HFF-Myc (cell line): ENCODE data around the gene SCARB2.

Experiments used
- DNase-seq: peaks from one replicate; pipeline ENCODE4 v3.0.0-alpha.2; 2011; ENCODE audit warnings: low read depth; ENCODE audit errors: extremely low read depth
- H3K4me3 ChIP-seq: replicated peaks from 2 replicates; pipeline ENCODE4 v1.5.1; 2011; ENCODE audit warnings: low read depth, mild to moderate bottlenecking, control low read depth, low read length
- TF ChIP-seq, protein P1 (sequence below): IDR thresholded peaks from 2 replicates; pipeline ENCODE4 v1.5.1; 2012; ENCODE audit warnings: mild to moderate bottlenecking, low read depth, low read length, control low read depth; ENCODE audit errors: missing control alignments

Gene SCARB2

DNA sequence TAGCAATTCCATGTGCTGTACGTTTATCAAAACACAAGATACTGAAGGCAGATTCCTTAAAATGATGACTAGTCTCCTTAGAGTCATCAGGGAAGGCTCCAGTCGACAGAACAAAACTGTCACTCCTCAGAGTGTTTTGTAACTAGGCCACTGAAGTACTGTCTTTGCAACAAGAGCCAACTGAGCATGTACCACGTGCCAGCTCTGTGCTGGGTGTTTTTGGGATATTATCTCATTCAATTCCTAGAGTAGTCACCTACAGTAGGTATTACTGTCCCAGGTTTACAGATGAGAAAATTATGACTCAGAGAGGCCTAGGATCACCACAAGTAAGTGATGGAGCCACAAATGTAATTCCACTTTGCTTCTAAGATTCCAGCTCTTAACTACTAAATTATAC lies 47.1 kb downstream of the SCARB2 start:
- DNase-seq = no peak
- H3K4me3 ChIP-seq = no peak overlapping the region
- TF ChIP-seq, protein P1, sequence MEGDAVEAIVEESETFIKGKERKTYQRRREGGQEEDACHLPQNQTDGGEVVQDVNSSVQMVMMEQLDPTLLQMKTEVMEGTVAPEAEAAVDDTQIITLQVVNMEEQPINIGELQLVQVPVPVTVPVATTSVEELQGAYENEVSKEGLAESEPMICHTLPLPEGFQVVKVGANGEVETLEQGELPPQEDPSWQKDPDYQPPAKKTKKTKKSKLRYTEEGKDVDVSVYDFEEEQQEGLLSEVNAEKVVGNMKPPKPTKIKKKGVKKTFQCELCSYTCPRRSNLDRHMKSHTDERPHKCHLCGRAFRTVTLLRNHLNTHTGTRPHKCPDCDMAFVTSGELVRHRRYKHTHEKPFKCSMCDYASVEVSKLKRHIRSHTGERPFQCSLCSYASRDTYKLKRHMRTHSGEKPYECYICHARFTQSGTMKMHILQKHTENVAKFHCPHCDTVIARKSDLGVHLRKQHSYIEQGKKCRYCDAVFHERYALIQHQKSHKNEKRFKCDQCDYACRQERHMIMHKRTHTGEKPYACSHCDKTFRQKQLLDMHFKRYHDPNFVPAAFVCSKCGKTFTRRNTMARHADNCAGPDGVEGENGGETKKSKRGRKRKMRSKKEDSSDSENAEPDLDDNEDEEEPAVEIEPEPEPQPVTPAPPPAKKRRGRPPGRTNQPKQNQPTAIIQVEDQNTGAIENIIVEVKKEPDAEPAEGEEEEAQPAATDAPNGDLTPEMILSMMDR = no peak

DNA sequence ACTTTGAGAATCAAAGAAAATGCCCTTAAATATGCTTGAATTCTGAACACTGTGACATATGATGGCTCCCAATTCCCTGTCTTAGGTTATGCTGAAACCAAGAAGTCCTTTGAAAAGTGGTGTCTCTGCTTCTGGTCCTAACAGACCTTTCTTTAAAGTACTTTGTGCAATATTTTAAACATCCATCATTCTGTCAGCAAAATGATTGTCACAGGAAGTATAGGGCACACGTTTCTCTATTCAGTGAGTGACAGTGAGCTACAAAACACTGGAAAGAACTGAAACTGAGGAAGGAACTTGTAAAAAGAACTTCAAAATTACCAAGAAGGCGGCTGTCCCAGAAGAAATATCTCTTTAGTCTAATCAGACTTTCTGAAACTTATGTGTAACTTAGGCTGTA lies 53.3 kb downstream of the SCARB2 start:
- DNase-seq = no peak
- H3K4me3 ChIP-seq = no peak overlapping the region
- TF ChIP-seq, protein P1 = no peak

DNA sequence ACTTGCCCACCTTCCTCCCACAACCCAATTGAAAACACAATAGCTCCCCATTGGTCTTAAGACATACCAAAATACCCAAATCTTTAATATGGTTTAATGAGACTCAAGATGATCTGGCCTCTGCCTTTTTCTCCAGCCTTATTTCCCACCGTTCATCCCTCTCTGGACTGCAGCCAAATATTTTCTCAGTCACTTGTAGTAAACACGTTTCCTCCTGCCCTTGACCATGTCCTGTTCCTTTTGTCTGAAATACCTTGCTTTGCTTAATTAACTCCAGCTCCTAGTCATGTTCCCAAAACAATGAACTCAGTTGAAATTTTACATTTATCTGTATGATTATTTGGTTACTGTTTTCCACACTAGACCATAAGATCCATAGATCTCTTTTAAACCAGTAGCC lies 57.0 kb downstream of the SCARB2 start:
- TF ChIP-seq, protein P1 = no peak
- no peak for DNase-seq
- H3K4me3 ChIP-seq = no peak overlapping the region

DNA sequence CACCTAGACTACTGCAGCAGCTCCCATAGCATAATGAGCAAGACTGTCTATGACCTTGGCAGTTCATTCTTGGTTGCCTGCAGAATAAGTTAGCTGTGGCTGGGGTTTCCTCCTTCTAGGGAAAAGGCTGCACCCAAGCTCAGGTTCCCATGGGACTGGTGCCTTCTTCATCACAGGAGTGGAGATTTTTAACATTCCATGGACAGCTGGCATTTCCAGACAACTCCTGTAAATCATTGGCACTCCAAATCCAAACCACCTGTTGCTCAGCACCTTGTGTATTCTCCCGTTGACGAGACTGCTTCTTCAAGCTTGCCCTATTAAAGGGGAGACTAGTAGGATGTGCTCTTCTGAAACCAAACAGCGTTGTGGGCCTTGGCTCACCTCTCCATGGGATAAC lies 57.6 kb downstream of the SCARB2 start:
- no peak for DNase-seq
- H3K4me3 ChIP-seq = no peak overlapping the region
- TF ChIP-seq, protein P1 = no peak

DNA sequence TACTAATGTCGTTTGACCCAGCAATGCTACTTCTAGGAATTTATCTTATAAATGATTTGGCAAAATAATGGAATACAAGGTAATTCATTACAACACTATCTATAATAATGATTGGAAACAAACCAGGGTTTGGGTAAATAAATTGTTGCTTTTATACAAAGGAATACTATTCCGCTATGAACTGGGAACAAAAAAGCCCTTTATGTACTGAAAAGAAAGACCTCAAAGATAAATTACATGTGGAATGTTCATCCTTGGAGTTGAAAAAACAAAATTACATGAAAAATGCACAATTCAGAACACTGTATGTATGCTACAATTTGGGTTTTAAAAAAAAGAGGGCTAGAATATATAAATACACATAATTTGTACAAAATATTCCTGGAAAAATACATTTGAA lies 60.3 kb downstream of the SCARB2 start:
- no peak overlapping the region for H3K4me3 ChIP-seq
- TF ChIP-seq, protein P1 = no peak
- no peak for DNase-seq

DNA sequence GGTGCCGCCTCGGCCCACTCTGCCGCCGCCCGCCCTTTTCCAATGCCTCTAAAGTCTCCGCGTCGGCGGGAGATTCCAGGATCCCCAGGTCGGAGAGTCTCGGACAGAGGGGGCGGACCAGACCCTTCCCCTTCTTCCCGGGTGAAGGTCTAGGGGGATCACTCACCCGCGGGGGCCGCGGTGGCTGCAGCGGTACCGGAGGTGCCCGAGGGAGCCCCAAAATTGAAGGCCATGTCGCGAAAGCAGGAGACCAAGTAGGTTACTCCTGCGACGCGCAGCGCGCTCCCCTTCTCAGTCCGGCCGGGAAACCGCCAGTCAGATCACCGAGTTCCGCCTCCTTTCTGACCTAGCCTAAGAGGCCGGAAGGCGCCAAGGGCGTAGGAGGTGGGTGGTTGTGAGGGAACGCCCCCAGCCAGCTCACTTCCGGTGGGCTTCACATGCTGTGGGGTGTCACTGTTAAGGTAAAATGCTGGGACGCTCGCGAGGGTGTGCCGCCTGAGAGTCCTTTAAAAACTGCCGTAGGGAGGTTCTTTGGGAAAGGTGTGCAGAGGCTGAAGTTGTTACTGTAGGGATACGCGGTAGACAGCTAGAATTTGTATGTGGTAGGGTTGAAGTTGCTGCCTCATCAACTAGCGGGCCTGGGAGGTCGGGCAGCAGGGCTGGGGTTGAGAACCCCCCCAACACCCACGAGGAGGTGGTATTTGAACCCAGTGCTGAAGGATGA lies 65.3 kb downstream of the SCARB2 start, which contains the start of gene NUP54:
NUP54 (minus strand) TSS at position 256 of the 724 bp plus-strand sequence; CDS start at position 233, 23 bp downstream.
- H3K4me3 ChIP-seq = peak within 1 kb of the TSS; percentile 66
- TF ChIP-seq, protein P1 = no peak
- DNase-seq = peak; percentile 83
